GM23338 (cell line): ENCODE results near the gene DLST.

ENCODE experiments used
- CREB1 ChIP-seq: fragments of 250-450 bp; sonication (Bioruptor Pico); IDR thresholded peaks from 2 replicates; pipeline ENCODE4 v1.5.0; 2020; ENCODE audit warnings: low read depth, mild to moderate bottlenecking, moderate library complexity
- CTCF ChIP-seq, 2 experiments: fragments of 200-600 bp in 1 of 2; sonication (generic) in 1 of 2; conservative IDR thresholded peaks; 2 replicates each; pipeline versions ENCODE4 v1.5.1 to v1.6.1; 2016 to 2017; ENCODE audit warnings: antibody characterized with exemption in 2 of 2, low read depth in 2 of 2, mild to moderate bottlenecking in 2 of 2, moderate library complexity in 1 of 2
- EZH2 ChIP-seq: fragments of 200-600 bp; sonication (generic); IDR thresholded peaks from one replicate; pipeline ENCODE4 v1.8.0; 2017; ENCODE audit warnings: antibody characterized with exemption, mild to moderate bottlenecking, low read depth; ENCODE audit not compliant: unreplicated experiment
- POLR2AphosphoS5 ChIP-seq: IDR thresholded peaks from 2 replicates; pipeline ENCODE4 v1.6.1; 2016; ENCODE audit warnings: antibody characterized with exemption, low read depth
- REST ChIP-seq: IDR thresholded peaks from one replicate; pipeline ENCODE4 v1.6.1; 2018; ENCODE audit warnings: antibody characterized with exemption; ENCODE audit not compliant: unreplicated experiment
- STAT1 ChIP-seq: IDR thresholded peaks from one replicate; pipeline ENCODE4 v1.6.1; 2016; ENCODE audit warnings: antibody characterized with exemption; ENCODE audit not compliant: unreplicated experiment
- ZNF331 ChIP-seq: fragments of 250-450 bp; sonication (Bioruptor Pico); IDR thresholded peaks from 2 replicates; pipeline ENCODE4 v1.5.0; 2020; ENCODE audit warnings: low read depth, mild to moderate bottlenecking, moderate library complexity

DNA sequence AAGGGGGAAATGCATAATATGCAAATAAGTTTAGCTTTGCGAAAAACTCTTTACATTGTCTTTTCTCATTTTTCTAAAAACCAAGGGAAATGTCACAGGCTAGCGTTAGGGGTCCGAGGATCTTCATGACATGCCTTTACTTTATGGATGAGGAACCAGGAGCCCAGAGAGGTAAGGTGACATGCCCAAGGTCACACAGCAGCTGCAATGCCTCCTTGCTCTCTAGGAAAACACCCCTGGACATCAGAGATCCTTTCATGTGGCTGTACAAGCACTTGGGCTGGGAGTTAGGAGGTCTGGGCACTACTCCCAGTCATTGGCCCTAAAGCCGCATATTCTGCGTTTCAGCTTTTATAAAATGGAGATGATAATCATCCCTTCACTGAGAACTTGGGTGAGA, 6.5 kb upstream of the DLST start:
- TF ChIP-seq EZH2 (no peak), STAT1 (no peak), CTCF (conservative IDR thresholded peaks at IDR 0.05; ENCODE audit: low read depth in 2 of 2) (no peak), CREB1 (CRISPR knock-in tag) (no peak), POLR2AphosphoS5 (no peak), ZNF331 (no peak), REST (no peak)
